ENCODE measurements around the gene C3orf70. TPM values are rescaled to one million over a fixed set of nuclear protein-coding genes. Genes with fewer than 3 reads are reported as not detected.

Gene C3orf70, protein sequence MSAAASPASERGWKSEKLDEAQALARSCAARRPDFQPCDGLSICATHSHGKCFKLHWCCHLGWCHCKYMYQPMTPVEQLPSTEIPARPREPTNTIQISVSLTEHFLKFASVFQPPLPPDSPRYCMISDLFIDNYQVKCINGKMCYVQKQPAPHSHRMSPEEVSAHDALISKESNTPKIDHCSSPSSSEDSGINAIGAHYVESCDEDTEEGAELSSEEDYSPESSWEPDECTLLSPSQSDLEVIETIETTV
- total RNA-seq (2014; rRNA removed; shearing (Covaris generic); ENCODE audit: low replicate concordance): not detected in 2 replicates

DNA sequence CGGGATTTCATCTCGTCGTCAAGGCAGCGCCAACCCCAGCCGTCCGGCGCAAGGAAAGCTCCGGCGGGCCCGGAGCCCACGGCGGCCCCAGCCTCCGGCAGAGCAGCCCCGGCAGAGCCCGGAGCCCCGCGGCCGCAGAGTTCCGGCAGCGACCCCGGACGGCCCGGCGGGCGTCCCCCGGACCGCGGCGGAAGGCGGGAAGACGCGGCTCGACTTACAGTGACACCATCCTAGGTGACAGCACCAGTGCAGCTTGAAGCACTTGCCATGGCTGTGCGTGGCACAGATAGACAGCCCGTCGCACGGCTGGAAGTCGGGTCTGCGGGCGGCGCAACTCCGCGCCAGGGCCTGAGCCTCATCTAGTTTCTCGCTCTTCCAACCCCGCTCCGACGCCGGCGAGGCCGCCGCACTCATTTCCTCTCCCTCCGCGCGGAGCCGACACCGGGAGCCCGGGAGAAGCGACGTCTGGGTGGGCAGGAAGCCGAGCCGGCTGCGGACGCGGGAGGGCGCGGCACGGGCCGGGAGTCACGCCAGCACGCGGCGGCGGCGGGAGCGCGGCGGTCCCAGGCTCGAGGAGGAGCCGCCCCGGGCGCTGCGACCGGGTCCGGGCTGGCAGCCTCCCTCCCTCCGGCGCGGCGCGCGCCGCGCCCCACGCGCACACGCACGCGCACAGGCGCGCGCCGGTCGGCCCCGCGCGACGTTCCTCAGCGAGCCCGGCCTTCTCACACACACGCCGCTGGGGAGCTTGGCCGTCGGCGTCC lies at the start of gene C3orf70:
Gene C3orf70, minus strand, starts transcription at position 651 of the 761 bp plus-strand sequence. Its CDS starts 237 bp downstream, at position 414.
- no peak within 1 kb of the TSS for H3K9ac ChIP-seq (ENCODE audit: low read length)
- H4K20me1 ChIP-seq (ENCODE audit: insufficient read depth, low read depth, low read length): no peaks in the 10 kb centered on the region
- H3K9me2 ChIP-seq (replicated peaks; ENCODE audit: insufficient read depth, low read length): no peaks in the 10 kb centered on the region
- H3K9me3 ChIP-seq (ENCODE audit: low read length): no peaks in the 10 kb centered on the region
- no peaks in the 10 kb centered on the region for H3K79me2 ChIP-seq (ENCODE audit: low read length)
- H3K27me3 ChIP-seq (ENCODE audit: low read length): no peaks in the 10 kb centered on the region
- no peak within 1 kb of the TSS for H2AFZ ChIP-seq (ENCODE audit: low read length)
- no peaks in the 10 kb centered on the region for H3K36me3 ChIP-seq (ENCODE audit: insufficient read depth, low read length)
- no peak for DNase-seq
- H3K27ac ChIP-seq (ENCODE audit: low read length): no peak within 1 kb of the TSS
- no peak within 1 kb of the TSS for H3K4me2 ChIP-seq (ENCODE audit: low read depth, low read length, poor library complexity, severe bottlenecking)
- no peak within 1 kb of the TSS for H3K4me3 ChIP-seq (ENCODE audit: low read length)
- H3K4me1 ChIP-seq (ENCODE audit: low read length): no peaks in the 10 kb centered on the region

DNA sequence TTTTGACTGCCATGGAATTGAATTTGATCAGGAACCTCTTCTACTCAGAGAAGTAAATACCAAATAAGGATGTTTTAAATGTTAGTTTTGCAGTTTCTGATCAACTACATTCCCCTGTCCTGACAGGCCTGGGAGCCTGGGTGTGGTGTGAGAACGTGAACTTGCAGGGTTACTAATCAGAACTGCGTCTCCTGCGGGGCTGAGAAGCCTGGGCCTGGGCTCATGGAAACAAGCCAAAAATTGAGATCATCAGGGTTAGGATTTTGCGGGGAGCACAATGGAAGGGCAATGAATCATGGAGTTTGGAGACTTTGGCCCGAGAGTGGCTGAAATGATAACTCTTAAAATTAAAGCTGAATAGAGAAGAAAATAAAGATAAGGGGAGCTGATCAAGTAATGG lies 47.8 kb upstream of the C3orf70 start:
- Histone ChIP-seq H3K9ac (ENCODE audit: low read length) (no peak overlapping the region), H3K36me3 (ENCODE audit: insufficient read depth, low read length) (no peaks in the 10 kb centered on the region), H3K9me2 (replicated peaks; ENCODE audit: insufficient read depth, low read length) (no peaks in the 10 kb centered on the region), H4K20me1 (ENCODE audit: insufficient read depth, low read depth, low read length) (no peaks in the 10 kb centered on the region), H3K79me2 (ENCODE audit: low read length) (no peaks in the 10 kb centered on the region), H2AFZ (ENCODE audit: low read length) (no peak overlapping the region), H3K27me3 (ENCODE audit: low read length) (no peaks in the 10 kb centered on the region), H3K4me1 (ENCODE audit: low read length) (no peaks in the 10 kb centered on the region), H3K9me3 (ENCODE audit: low read length) (no peaks in the 10 kb centered on the region), H3K4me2 (ENCODE audit: low read depth, low read length, poor library complexity, severe bottlenecking) (no peak overlapping the region), H3K27ac (ENCODE audit: low read length) (no peak overlapping the region), H3K4me3 (ENCODE audit: low read length) (no peak overlapping the region)
- DNase-seq: no peak

- Histone ChIP-seq H2AFZ (ENCODE audit: low read length) (no peak overlapping the region), H3K9ac (ENCODE audit: low read length) (no peak overlapping the region), H3K4me1 (ENCODE audit: low read length) (no peaks in the 10 kb centered on the region), H3K27me3 (ENCODE audit: low read length) (no peaks in the 10 kb centered on the region), H3K27ac (ENCODE audit: low read length) (no peak overlapping the region), H3K36me3 (ENCODE audit: insufficient read depth, low read length) (no peaks in the 10 kb centered on the region), H3K9me2 (replicated peaks; ENCODE audit: insufficient read depth, low read length) (no peaks in the 10 kb centered on the region), H3K4me3 (ENCODE audit: low read length) (no peak overlapping the region), H3K79me2 (ENCODE audit: low read length) (no peaks in the 10 kb centered on the region), H3K9me3 (ENCODE audit: low read length) (no peaks in the 10 kb centered on the region), H4K20me1 (ENCODE audit: insufficient read depth, low read depth, low read length) (no peaks in the 10 kb centered on the region), H3K4me2 (ENCODE audit: low read depth, low read length, poor library complexity, severe bottlenecking) (no peak overlapping the region)
- DNase-seq: peak; percentile 58
Measured at GRCh38 chr3:185199671-185200070, 46.8 kb upstream of the C3orf70 start.

- no peak overlapping the region for H2AFZ ChIP-seq (ENCODE audit: low read length)
- no peak overlapping the region for H3K27ac ChIP-seq (ENCODE audit: low read length)
- no peaks in the 10 kb centered on the region for H3K27me3 ChIP-seq (ENCODE audit: low read length)
- no peaks in the 10 kb centered on the region for H4K20me1 ChIP-seq (ENCODE audit: insufficient read depth, low read depth, low read length)
- H3K9me3 ChIP-seq (ENCODE audit: low read length): no peaks in the 10 kb centered on the region
- no peak overlapping the region for H3K4me3 ChIP-seq (ENCODE audit: low read length)
- H3K79me2 ChIP-seq (ENCODE audit: low read length): no peaks in the 10 kb centered on the region
- H3K4me2 ChIP-seq (ENCODE audit: low read depth, low read length, poor library complexity, severe bottlenecking): no peak overlapping the region
- H3K4me1 ChIP-seq (ENCODE audit: low read length): no peaks in the 10 kb centered on the region
- H3K9ac ChIP-seq (ENCODE audit: low read length): no peak overlapping the region
- no peaks in the 10 kb centered on the region for H3K36me3 ChIP-seq (ENCODE audit: insufficient read depth, low read length)
- no peak for DNase-seq
- no peaks in the 10 kb centered on the region for H3K9me2 ChIP-seq (replicated peaks; ENCODE audit: insufficient read depth, low read length)
Measured at GRCh38 chr3:185199206-185199605, 46.3 kb upstream of the C3orf70 start.

DNA sequence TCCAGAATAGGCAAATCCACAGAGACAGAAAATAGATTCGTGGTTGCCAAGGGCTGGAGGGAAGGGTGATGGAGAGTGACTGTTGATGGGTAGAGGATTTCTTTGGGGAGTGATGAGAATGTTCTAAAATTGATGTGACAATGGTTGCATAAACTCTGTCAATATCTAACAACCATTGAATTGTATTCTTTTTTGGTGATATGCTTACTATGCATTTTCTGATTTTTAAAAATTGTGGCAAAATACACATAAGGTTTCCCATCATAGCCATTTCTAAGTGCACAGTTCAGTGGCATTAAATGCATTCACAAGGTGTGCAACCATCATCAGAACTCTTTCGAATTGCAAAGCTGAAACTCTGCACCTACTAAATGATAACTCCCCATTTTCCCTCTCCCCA lies 44.2 kb upstream of the C3orf70 start:
- Histone ChIP-seq H3K9me2 (replicated peaks; ENCODE audit: insufficient read depth, low read length) (no peaks in the 10 kb centered on the region), H3K79me2 (ENCODE audit: low read length) (no peaks in the 10 kb centered on the region), H3K9me3 (ENCODE audit: low read length) (no peaks in the 10 kb centered on the region), H3K27ac (ENCODE audit: low read length) (no peak overlapping the region), H3K4me2 (ENCODE audit: low read depth, low read length, poor library complexity, severe bottlenecking) (no peak overlapping the region), H3K27me3 (ENCODE audit: low read length) (no peaks in the 10 kb centered on the region), H3K36me3 (ENCODE audit: insufficient read depth, low read length) (no peaks in the 10 kb centered on the region), H2AFZ (ENCODE audit: low read length) (no peak overlapping the region), H4K20me1 (ENCODE audit: insufficient read depth, low read depth, low read length) (no peaks in the 10 kb centered on the region), H3K4me1 (ENCODE audit: low read length) (no peaks in the 10 kb centered on the region), H3K4me3 (ENCODE audit: low read length) (no peak overlapping the region), H3K9ac (ENCODE audit: low read length) (no peak overlapping the region)
- DNase-seq: no peak

- no peaks in the 10 kb centered on the region for H3K9me3 ChIP-seq (ENCODE audit: low read length)
- no peaks in the 10 kb centered on the region for H3K4me1 ChIP-seq (ENCODE audit: low read length)
- no peak overlapping the region for H3K9ac ChIP-seq (ENCODE audit: low read length)
- H3K4me2 ChIP-seq (ENCODE audit: low read depth, low read length, poor library complexity, severe bottlenecking): no peak overlapping the region
- H4K20me1 ChIP-seq (ENCODE audit: insufficient read depth, low read depth, low read length): no peaks in the 10 kb centered on the region
- H3K27ac ChIP-seq (ENCODE audit: low read length): no peak overlapping the region
- H3K4me3 ChIP-seq (ENCODE audit: low read length): no peak overlapping the region
- no peaks in the 10 kb centered on the region for H3K36me3 ChIP-seq (ENCODE audit: insufficient read depth, low read length)
- no peaks in the 10 kb centered on the region for H3K9me2 ChIP-seq (replicated peaks; ENCODE audit: insufficient read depth, low read length)
- DNase-seq: no peak
- H2AFZ ChIP-seq (ENCODE audit: low read length): no peak overlapping the region
- 0 out of 2 replicates have a peak, but pooled peaks cover 3% of the 10 kb centered on the region for H3K27me3 ChIP-seq (ENCODE audit: low read length)
- no peaks in the 10 kb centered on the region for H3K79me2 ChIP-seq (ENCODE audit: low read length)
Measured at GRCh38 chr3:185195652-185196051, 42.8 kb upstream of the C3orf70 start.

DNA sequence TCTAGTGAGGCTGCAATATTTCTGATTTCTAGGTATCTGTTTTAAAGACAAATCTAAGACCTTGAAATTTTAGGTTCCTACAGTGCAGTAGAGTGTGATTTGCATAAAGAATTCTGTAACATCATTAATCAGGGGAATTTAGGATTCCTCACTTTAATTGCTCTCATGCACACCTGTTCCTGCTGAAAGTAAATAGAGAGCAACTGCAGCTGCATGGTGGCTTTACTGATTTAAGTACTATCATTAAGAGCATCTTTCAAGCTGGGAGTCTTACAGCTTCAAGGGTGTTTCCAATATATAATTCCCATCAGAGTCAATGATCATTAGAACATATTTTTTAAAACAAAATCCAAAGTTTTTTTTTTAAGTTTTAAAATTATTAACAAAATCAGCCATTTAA lies 36.0 kb upstream of the C3orf70 start:
- H3K27ac ChIP-seq (ENCODE audit: low read length): no peak overlapping the region
- H3K4me1 ChIP-seq (ENCODE audit: low read length): peaks cover 20% of the 10 kb centered on the region
- H3K9me2 ChIP-seq (replicated peaks; ENCODE audit: insufficient read depth, low read length): no peaks in the 10 kb centered on the region
- H3K79me2 ChIP-seq (ENCODE audit: low read length): no peaks in the 10 kb centered on the region
- no peak overlapping the region for H3K9ac ChIP-seq (ENCODE audit: low read length)
- peak overlapping the region; percentile 35 for H3K4me2 ChIP-seq (ENCODE audit: low read depth, low read length, poor library complexity, severe bottlenecking)
- H3K27me3 ChIP-seq (ENCODE audit: low read length): 0 out of 2 replicates have a peak, but pooled peaks cover 3% of the 10 kb centered on the region
- no peaks in the 10 kb centered on the region for H3K36me3 ChIP-seq (ENCODE audit: insufficient read depth, low read length)
- DNase-seq: no peak
- no peak overlapping the region for H3K4me3 ChIP-seq (ENCODE audit: low read length)
- H3K9me3 ChIP-seq (ENCODE audit: low read length): no peaks in the 10 kb centered on the region
- H2AFZ ChIP-seq (ENCODE audit: low read length): no peak overlapping the region
- H4K20me1 ChIP-seq (ENCODE audit: insufficient read depth, low read depth, low read length): no peaks in the 10 kb centered on the region

- Histone ChIP-seq H2AFZ (ENCODE audit: low read length) (no peak overlapping the region), H4K20me1 (ENCODE audit: insufficient read depth, low read depth, low read length) (no peaks in the 10 kb centered on the region), H3K9me3 (ENCODE audit: low read length) (no peaks in the 10 kb centered on the region), H3K27ac (ENCODE audit: low read length) (no peak overlapping the region), H3K79me2 (ENCODE audit: low read length) (no peaks in the 10 kb centered on the region), H3K9ac (ENCODE audit: low read length) (no peak overlapping the region), H3K27me3 (ENCODE audit: low read length) (0 out of 2 replicates have a peak, but pooled peaks cover 3% of the 10 kb centered on the region), H3K4me1 (ENCODE audit: low read length) (peaks cover 20% of the 10 kb centered on the region), H3K9me2 (replicated peaks; ENCODE audit: insufficient read depth, low read length) (no peaks in the 10 kb centered on the region), H3K4me2 (ENCODE audit: low read depth, low read length, poor library complexity, severe bottlenecking) (no peak overlapping the region), H3K36me3 (ENCODE audit: insufficient read depth, low read length) (no peaks in the 10 kb centered on the region), H3K4me3 (ENCODE audit: low read length) (no peak overlapping the region)
- no peak for DNase-seq
Measured at GRCh38 chr3:185187391-185187790, 34.5 kb upstream of the C3orf70 start.

Measured in Karpas-422 (cell line).